Osteoblast (primary cell): ENCODE measurements around the gene WWOX. TPM values are rescaled to one million over a fixed set of nuclear protein-coding genes. Genes with fewer than 3 reads are reported as not detected.

Source experiments
- DNase-seq: peaks from one replicate; pipeline ENCODE4 v3.0.0; 2011; ENCODE audit warnings: low spot score, mixed read lengths; ENCODE audit not compliant: insufficient read length; ENCODE audit errors: missing footprints
- H2AFZ ChIP-seq: 2 replicates; pipeline ENCODE4 v1.6.0; 2011; ENCODE audit warnings: mild to moderate bottlenecking, low read length
- H3K27ac ChIP-seq: 2 replicates; pipeline ENCODE4 v1.5.1; 2011; ENCODE audit warnings: mild to moderate bottlenecking, low read depth, low read length, moderate library complexity
- H3K27me3 ChIP-seq: 2 replicates; pipeline ENCODE4 v1.6.0; 2012; ENCODE audit warnings: mild to moderate bottlenecking, control low read depth, inconsistent platforms, low read length, moderate library complexity; ENCODE audit not compliant: insufficient read depth
- H3K36me3 ChIP-seq: 2 replicates; pipeline ENCODE4 v1.5.1; 2011; ENCODE audit warnings: mild to moderate bottlenecking, low read length, control low read depth, moderate library complexity; ENCODE audit not compliant: insufficient read depth
- H3K4me1 ChIP-seq: 2 replicates; pipeline ENCODE4 v1.5.1; 2011; ENCODE audit warnings: mild to moderate bottlenecking, low read length, control low read depth, moderate library complexity; ENCODE audit not compliant: insufficient read depth
- H3K4me2 ChIP-seq: 2 replicates; pipeline ENCODE4 v1.6.0; 2011; ENCODE audit warnings: mild to moderate bottlenecking, low read length; ENCODE audit not compliant: insufficient read depth
- H3K4me3 ChIP-seq: fragments of 200-600 bp; sonication (generic); 3 replicates; pipeline ENCODE4 v1.5.1; 2012; ENCODE audit warnings: mild to moderate bottlenecking, low read length, inconsistent platforms; ENCODE audit not compliant: insufficient read depth
- H3K79me2 ChIP-seq: 2 replicates; pipeline ENCODE4 v1.6.0; 2012; ENCODE audit warnings: mild to moderate bottlenecking, low read length, control low read depth, inconsistent platforms; ENCODE audit not compliant: insufficient read depth
- H3K9me3 ChIP-seq: 2 replicates; pipeline ENCODE4 v1.5.1; 2011; ENCODE audit warnings: low read depth, low read length, control low read depth
- H4K20me1 ChIP-seq: 2 replicates; pipeline ENCODE4 v1.6.0; 2012; ENCODE audit warnings: mild to moderate bottlenecking, low read length, control low read depth; ENCODE audit not compliant: insufficient read depth
- total RNA-seq: library from RNA; depleted of rRNA; stranded (reverse); fragments of >200 nt; gene quantifications from 2 replicates; pipeline ENCODE4 v1.2.3, GENCODE V29; 2012
- TF ChIP-seq, protein P1 (sequence below): IDR thresholded peaks from 2 replicates; pipeline ENCODE4 v1.5.1; 2011; ENCODE audit warnings: mild to moderate bottlenecking, low read depth, low read length, moderate library complexity; ENCODE audit errors: extremely low read depth

WWOX gene
- total RNA-seq, 1 donor = 23.9 TPM

- TF ChIP-seq, protein P1, sequence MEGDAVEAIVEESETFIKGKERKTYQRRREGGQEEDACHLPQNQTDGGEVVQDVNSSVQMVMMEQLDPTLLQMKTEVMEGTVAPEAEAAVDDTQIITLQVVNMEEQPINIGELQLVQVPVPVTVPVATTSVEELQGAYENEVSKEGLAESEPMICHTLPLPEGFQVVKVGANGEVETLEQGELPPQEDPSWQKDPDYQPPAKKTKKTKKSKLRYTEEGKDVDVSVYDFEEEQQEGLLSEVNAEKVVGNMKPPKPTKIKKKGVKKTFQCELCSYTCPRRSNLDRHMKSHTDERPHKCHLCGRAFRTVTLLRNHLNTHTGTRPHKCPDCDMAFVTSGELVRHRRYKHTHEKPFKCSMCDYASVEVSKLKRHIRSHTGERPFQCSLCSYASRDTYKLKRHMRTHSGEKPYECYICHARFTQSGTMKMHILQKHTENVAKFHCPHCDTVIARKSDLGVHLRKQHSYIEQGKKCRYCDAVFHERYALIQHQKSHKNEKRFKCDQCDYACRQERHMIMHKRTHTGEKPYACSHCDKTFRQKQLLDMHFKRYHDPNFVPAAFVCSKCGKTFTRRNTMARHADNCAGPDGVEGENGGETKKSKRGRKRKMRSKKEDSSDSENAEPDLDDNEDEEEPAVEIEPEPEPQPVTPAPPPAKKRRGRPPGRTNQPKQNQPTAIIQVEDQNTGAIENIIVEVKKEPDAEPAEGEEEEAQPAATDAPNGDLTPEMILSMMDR = no peak
- Histone ChIP-seq H3K4me3 (no peak overlapping the region), H3K27me3 (no peaks in the 10 kb centered on the region), H3K4me1 (no peaks in the 10 kb centered on the region), H3K9me3 (no peaks in the 10 kb centered on the region), H4K20me1 (no peaks in the 10 kb centered on the region), H3K79me2 (no peaks in the 10 kb centered on the region), H3K4me2 (no peak overlapping the region), H3K36me3 (no peaks in the 10 kb centered on the region), H2AFZ (no peak overlapping the region), H3K27ac (no peak overlapping the region)
- DNase-seq = no peak
Measured at GRCh38 chr16:78663690-78664089, 564.2 kb downstream of the WWOX start.

DNA sequence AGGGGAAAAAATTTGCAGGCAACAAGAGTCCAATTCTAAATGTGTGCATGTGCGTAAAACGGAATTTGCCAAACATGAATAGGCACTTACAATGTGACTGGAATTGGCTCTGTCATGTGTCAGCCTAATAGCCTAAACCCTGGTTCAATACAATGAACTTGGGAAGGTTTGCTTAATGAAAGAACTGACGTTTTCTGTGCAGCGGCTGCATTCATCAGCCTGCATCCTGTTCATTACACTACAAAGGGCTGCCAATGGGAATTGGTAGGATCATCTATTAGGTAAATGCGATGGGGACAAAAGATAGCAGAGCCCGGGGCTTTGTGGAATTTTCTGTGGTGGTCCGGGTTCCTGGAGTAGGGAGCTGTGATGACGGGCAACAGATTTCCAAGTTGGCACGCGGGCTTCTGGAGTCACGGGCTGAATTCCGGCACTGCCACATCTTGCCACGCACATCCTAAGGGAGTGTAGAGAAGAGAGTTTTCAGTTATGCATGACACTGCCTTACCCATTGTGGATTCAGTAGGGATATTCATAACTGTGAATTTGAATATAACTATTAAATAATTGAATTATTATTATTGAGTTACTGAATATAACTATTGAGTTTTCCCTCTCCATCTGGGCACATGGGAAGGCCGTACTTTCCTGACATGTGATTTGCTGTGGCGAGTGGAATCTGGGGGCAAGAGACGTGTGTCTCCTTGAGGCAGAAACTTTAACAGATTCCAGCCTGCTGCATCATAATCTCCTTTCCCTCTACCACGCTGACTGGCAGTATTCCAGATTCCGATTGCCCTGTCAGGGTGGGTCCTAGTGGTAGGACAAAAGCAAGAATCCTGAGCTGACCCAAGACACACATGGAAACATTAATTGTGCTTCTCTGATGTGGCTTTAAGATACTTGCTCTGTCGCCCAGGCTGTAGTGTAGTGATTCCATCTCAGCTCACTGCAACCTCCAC, 565.6 kb downstream of the WWOX start:
- Histone ChIP-seq H3K4me1 (peaks cover 5% of the 10 kb centered on the region), H3K27me3 (no peaks in the 10 kb centered on the region), H3K4me2 (no peak overlapping the region), H3K4me3 (no peak overlapping the region), H3K9me3 (no peaks in the 10 kb centered on the region), H3K27ac (no peak overlapping the region), H2AFZ (no peak overlapping the region), H3K79me2 (no peaks in the 10 kb centered on the region), H4K20me1 (no peaks in the 10 kb centered on the region), H3K36me3 (no peaks in the 10 kb centered on the region)
- TF ChIP-seq, protein P1 = no peak
- no peak for DNase-seq

DNA sequence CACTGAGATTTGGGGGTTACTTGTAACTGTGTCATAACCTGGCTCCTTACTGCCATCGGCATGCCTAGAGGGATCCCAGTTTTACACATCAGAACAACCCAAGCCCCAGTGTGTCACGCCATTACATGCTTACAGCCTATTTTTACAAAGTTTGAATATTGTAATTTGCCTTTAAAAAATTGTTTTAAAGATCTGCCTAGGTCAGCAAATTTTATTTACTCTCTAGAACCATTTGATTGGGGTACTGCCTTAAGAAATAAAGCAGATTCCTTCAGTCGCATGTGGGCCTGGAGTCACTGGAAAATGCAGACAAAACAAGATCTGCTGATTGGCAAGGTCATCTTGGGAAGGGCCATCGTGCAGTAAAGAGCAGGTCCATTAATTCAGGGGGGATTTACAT, 566.9 kb downstream of the WWOX start:
- Histone ChIP-seq H3K79me2 (no peaks in the 10 kb centered on the region), H3K27ac (no peak overlapping the region), H4K20me1 (no peaks in the 10 kb centered on the region), H3K4me3 (no peak overlapping the region), H3K36me3 (no peaks in the 10 kb centered on the region), H3K27me3 (no peaks in the 10 kb centered on the region), H2AFZ (no peak overlapping the region), H3K4me2 (no peak overlapping the region), H3K9me3 (no peaks in the 10 kb centered on the region), H3K4me1 (peaks cover 5% of the 10 kb centered on the region)
- DNase-seq = no peak
- TF ChIP-seq, protein P1 = no peak

- Histone ChIP-seq H3K79me2 (no peaks in the 10 kb centered on the region), H2AFZ (no peak overlapping the region), H3K36me3 (no peaks in the 10 kb centered on the region), H3K4me3 (no peak overlapping the region), H3K4me1 (peaks cover 5% of the 10 kb centered on the region), H3K4me2 (no peak overlapping the region), H3K27me3 (no peaks in the 10 kb centered on the region), H3K9me3 (no peaks in the 10 kb centered on the region), H3K27ac (no peak overlapping the region), H4K20me1 (no peaks in the 10 kb centered on the region)
- TF ChIP-seq, protein P1 = no peak
- no peak for DNase-seq
Measured at GRCh38 chr16:78667675-78668074, 568.2 kb downstream of the WWOX start.
